CD4-positive, alpha-beta T cell treated with Interleukin-6 for 4 hours (primary cell): ENCODE data around the gene CRB3.
A peak's percentile ranks its signal among the peaks of the same experiment; 100 is the strongest.
"Not testable (repeated sequence)": the region's sequence is repeated elsewhere in the genome, so short reads cannot be mapped to it uniquely, and the experiment has no call there.

ENCODE experiments used
- DNase-seq: peaks from one replicate; pipeline ENCODE4 v3.0.0-alpha.2; 2020; ENCODE audit warnings: mixed read lengths

The CRB3 gene, protein sequence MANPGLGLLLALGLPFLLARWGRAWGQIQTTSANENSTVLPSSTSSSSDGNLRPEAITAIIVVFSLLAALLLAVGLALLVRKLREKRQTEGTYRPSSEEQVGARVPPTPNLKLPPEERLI

DNA sequence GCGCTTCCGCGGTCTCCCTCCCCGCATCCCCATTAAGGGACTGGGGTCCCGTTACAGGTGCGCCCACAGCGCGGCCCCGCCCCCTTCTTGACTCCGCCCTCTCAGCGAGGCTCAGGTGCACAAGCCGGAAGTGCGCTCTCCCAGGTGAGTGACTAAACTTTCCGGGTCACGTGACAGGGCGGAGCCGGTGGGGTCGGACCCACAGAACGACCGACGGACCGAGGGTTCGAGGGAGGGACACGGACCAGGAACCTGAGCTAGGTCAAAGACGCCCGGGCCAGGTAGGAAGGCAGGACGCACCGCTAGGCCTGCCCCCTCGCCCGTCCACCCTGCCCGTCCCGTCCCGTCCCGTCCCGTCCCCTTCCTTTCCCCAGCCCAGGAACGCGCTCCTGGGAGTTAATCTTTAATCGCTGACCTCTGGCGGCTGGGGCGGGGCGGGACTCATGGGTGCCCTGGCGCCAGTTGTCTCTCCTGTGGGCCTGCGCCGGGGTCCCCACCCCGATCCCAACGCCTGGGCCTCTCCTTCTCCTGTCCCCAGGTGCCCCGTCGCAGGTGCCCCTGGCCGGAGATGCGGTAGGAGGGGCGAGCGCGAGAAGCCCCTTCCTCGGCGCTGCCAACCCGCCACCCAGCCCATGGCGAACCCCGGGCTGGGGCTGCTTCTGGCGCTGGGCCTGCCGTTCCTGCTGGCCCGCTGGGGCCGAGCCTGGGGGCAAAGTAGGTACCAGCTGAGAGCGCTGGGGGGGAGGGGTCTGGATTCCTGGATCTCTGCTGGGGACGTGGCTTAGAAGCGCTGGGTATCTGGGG, at the start of gene CRB3:
Gene CRB3 (plus strand): TSS at position 202 of the 804 bp plus-strand sequence. CDS start 431 bp downstream, at position 633.
- DNase-seq, result peak; percentile 83

DNA sequence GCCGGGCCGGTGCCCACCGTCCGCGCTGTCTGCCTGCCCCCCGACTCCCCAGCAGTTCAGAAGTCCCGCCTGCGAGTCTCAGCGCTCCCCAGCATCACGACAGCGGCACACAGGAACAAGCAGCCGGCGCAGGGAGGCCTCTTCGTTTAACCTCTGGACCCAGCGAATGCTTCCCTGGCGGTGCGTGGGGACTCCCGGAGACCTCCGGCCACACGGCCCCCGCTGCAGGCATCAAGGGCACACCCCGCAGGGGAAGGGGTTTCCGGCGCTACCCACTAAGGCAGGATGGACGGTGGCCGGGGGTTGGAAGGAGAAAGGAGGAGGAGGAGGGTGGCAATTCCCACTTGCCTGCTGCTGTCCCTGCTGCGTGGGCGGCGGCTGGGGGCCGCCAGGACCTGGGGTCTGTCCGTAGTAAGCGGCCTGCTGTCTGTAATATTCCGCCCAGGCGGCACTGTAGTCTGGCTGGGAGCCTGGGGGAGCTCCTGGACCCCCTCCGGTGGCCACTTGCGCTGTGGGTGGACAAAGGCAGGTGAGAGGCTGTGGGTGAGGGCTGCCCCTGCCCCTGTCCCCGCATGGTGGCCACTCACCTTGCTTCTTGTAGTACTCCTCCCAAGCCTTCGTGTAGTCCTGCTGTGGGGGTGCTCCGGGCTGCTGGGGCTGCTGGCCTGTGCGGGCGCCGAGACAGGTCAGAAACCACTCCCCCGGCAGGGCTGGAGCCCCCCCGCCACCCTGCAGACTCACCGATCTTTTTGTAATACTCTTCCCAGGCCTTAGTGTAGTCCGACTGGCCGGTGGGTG, 49.1 kb upstream of the CRB3 start:
- no peak for DNase-seq

DNA sequence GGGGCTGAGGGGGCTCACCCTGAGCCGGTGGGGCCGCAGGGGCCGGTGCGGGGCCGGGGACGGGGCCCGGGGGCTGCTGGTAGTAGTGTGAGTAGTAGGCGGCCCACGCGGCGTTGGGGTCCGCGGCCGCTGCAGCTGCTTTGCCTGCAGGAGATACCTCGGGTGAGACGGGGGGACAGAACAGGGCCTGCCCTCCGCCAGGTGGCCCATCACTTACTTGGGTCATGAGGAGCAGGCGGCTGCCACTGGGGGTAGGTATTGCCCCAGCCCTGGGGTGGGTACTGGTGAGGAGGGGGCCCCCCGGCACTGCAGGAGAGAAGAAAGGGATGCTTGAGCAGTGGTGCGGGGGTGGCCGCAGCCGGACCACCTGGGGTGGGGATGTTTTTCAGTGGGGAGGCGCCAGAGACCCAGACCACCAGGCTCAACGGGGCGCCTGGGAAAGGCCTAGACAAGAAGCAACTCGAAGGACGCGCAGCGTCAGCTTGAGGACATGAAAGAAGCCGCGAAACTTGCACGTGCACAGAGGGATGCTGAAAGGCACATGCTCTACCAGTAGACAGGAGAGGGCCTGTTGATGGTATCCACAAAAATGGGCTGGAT, 48.4 kb upstream of the CRB3 start:
- DNase-seq, result no peak

DNA sequence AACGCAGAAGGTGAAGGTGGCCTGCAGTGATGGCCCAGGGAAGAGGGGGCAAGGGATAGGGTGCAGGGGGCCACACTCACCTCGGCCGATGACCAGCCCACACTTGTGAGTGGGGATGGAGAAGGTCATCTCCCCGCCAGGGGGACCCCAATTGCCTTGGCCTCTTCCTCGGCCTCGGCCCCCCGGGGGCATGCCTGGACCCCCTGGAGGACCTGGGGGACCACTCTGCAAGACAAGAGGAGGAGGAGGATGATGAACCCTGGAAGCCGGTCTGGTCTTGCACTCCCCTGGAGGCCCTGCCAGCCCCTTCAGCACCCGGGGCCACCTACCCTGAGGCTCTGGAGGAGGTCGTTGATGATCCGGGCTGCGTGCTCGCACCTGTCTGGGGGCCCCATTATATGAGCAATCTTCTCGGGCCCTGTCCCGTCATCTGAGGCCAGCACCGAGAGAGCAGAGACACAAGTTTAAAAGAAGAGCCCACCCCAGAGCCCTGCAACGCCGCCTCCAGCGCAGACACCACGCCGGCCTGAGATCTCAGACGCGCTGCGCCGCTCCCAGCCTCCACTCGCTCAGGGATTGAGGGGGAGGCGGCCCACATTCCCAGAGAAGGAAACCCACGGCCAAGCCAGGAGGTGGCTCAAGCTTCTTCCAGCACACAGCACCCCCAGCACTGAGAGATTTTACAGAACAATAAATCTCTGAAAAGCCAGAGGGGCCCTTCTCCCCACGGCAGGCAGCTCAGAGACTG, 47.2 kb upstream of the CRB3 start:
- DNase-seq, result no peak

DNA sequence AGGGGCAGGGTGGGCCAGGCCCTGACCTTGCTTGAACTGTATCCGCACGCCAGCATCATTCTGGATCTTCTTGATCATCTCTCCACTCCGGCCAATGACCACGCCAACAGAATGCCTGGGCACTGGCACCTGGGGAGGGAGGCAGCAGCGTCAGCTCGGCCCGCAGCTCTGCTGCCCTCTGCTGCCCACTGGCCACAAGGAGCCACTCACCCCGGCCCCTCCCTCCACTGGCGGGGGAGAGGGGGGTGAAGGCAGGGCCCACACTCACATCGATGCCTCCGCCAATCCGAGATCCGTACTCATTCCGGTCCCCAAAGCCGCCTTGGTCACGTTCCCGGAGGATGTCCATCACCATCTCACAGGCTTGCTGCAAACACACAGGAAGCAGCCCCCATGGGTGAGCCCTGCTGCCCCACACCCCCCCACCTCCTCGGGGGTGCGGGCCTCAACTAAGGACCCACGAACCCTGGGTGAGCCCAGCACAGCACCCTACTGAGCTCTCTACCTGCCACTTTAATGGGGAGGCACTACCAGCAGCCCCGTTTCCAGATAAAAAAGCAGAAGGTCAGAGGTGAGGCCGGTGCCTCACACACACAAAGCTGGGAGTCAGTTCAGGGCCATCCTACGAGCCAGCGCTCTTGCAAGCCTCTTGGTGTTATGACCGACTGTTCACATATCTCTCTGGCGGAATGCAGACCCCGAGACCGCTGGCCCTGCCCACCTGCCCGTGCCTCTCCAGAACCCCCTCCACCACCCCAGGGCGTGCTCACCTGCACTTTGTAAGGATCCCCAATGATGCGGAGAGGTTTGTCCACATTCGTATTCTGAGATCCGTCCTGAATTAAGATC, 46.1 kb upstream of the CRB3 start:
- DNase-seq, result no peak

DNA sequence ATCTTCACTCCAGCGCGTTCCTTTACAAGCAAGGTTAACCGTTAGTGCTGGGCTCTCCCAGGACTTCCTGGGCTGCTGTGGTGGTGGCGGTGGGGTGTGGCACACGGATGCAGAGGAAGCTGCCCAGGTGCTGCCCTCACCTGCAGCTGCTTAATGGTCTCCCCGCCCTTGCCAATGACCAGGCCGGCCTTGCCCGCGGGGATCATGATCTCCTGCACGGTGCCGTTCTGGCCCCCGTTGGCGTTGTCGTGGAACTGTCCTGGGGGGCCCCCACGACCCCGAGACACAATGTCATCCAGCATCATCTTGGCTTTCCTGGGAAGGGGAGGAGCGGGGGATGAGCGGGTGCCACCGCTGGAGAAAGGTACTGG, 45.5 kb upstream of the CRB3 start:
- DNase-seq, result no peak

DNA sequence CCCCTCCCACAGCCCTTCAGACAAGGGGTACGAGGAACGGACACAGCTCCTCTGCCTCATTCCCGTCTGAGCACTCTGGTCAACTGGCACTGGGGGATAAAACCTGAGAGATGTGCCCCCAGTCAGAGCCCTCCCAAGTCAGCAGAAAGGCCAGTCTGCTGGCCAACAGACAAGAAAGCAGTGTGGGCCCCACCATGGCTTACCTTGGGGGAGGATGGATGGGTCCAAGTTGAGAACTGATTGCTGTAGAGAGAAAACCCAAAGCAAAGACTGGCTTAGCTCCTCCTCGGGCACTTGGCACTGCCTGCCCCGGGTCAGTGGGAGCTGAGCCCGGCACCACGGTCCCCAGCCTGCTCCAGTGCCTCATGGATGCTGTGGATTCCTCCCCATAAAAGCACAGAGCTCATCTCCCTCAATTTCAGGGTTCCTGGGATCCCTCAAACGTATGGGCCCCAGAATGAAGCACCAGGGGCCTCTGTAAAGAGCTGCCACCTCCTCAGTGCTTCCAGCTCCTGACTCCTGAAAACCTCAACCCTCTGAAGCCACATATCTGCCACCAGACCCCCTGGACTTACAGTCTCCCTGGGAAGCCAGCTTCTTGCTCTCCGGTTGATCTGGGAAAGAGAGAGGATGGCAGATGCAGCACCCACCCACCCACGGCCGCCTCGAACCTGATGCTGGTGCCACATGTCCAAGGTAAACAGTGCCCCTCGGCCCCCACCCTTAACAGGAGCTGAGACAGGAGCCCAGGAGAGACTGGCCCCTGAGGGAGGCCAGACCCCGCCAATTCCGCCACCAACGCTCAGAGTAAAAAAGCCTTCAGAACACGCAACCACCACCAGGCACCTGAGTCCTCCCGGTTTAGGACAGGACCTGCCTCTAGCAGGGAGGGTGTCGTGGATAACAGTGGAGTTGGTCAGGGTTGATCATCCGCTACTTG, 42.7 kb upstream of the CRB3 start:
- DNase-seq, result no peak

DNA sequence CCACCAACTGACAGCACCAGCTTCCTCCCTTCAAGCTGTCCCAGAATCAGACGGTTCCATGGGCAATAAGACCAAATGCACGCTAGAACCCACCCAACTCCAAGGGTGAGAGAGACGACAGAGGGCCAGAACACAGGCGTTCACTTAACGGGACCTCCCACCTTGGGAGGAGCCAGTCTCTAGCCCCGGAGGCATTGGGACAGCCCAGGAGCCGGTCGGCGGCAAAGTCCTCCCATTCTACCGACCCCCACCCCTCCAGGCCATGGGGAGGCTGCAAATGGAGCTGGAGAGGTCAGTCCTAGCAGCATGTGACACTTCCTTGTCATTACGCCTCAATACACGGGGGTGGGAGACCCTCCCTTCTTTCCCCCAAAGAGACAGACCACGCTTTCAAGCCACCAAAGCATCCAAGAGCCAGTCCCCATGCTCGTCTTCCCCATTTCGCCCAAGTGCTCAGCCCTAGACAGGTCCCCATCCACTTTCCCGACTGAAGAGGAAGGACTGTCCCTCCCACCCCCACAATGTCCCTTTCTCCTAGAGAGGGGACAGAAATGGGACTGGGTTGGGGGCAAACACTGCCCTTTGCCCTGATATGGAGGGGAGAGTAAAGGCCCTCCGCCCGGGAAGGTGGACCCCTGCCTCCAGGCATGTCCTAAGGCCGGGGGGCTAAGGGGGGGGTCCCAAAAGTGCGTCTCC, 40.4 kb upstream of the CRB3 start:
- peak; percentile 25 for DNase-seq

DNA sequence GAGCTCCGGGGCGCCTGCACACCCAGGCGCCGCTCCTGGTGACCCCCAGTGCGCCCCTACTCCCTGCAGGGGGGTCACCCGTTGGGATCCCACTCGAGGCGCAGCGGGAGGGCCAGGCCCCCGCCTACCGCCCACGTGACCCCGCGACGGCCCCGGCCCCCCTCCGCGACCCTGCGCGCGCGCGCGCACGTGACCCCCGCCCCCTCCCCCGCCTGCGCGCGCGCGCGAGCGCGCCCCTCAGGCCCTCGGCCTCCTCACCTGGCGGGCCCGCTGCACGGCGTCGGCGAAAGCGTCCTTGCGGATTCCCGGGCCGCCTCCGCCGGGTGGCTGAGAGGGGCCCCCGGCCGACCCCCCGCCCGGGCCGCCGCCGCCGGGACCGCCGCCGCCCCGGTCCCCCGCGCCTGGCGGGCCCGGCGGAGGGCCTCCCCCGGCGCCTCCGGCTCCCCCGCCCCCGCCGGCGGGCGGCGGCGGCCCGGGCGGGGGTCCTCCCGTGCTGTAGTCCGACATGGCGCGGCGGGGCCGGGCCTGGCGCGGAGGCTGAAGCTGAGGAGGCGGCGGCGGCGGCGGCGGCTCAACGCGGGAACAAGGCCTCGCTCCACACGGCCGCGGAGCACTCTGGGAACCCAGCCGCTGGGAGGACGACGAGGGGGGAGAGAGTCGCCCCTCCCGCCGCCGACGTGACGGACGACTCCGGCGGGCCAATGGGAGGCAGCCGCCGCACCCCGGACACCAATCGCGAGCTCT, 39.7 kb upstream of the CRB3 start, which contains the start of gene KHSRP:
Gene KHSRP (minus strand): TSS at position 617 of the 744 bp plus-strand sequence. CDS start 110 bp downstream, at position 507.
- peak; percentile 28 for DNase-seq

DNA sequence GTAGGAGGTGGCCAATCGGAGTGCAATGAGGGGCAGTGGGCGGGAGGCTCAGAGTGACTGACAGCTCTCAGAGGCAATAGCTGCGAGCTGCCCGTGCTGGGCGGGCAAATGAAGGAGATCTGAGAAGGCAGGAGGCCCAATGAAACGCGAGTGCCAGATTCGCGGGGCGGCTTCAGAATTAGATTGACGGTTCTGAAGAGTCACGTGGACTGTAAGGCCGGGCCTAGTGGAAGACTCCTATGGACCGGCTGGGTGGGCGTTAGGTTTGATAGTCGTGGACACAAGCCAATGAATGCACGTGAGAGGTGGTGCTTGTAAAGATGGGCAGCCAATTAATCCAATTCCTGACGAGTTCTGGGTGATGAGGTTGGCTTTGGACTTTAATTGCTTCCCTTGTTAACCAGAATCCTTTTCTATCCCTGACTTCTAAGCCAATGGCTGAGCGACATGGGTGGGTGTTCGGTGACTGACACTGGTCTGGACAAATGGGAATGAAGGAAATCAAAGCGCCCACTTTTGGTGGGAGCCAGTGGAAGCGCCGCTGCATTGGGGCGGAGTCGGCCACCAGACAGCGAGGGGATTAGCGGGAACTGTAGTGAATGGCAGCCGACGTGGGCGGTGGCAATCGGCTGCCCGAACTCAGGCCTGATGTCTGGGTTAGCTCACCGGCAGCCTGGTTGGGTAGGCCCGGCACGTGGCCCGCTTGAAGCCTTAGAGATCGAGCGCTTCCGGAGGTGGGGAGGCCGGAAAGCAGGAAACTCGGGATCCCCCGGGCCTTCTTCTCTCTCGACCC, 38.9 kb upstream of the CRB3 start:
- DNase-seq, result peak; percentile 99

DNA sequence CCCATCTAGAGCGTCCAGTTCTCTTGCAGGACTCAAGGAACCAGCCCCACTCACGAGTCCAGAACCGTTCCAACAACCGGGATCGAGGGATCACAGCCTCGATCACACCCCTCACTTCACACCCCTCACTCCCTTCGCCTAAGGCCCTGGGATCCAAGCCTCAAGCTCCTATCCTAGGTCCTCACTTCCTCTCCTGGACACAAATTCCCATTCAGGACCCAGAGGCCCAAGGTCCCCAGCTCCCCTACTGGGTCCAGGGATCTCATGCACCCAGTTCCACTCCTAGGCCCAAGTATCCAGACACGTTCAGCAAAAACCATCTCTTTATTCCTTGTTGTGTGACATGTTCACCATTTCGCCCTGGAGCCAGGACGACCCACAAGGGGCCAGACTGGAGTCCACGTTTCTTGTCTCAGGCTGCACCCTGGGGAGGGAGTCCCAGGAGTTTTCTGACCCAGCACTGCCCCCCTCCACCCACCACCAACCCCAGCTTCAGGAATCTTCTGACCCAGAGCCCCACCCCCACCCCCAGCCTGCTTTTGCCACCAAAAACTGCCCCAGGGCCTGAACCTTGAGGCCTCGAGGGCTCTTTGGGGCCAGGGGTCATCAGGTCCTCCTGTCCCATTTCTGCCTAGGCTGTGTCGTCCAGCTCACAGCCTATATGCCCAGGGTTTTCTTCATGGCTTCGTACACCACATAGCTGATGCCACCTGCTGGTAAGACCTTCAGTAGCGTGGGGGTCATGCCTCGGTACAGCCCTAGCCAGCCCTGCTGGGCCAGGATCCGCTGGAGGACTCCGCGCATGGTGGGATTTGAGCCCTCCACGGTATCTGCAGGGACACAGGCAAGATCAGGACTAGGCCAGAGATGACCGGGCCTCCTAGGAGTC, 38.1 kb upstream of the CRB3 start:
- no peak for DNase-seq

DNA sequence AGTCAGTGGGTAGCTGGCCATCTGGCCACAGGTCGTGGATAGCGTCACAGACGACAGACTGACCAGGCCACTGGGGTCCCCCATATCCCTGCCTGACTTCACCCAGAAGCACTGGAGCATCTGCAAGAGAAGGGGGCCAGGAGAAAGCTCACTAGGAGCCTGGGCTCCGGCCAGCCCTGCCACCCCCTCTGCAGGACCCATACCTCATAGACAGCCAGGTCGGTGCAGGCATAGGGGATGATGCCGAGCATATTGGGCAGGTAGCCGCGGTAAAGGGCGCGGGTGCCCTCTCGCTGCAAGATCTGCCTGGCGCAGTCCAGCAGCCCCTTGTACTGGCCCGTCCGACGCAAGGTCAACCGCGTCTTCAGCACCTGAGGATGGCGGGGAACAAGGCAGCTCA, 36.9 kb upstream of the CRB3 start:
- DNase-seq, result no peak

DNA sequence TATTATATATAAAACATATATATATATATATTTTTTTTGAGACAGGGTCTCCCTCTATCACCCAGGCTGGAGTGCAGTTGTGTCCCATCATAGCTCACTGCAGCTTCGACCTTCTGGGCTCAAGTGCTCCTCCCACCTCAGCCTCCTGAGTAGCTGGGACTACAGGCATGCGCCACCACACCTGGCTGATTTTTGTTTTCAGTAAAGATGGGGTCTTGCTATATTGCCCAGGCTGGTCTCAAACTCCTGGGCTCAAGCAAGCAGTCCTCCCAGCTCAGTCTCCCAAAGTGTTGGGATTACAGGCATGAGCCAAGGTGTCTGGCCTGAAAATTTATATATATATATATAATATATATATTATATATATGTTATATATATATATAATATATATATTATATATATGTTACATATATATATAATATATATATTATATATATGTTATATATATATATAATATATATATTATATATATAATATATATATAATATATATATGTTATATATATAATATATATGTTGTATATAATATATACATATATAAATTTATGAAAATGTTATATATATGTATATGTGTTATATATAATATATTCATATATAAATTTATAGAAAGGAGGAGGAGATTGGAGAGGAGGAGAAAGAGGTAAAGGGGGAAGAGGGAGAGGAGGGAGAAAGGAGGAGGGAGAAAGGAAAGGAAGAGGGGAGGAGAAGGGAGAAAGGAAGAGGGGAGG, 35.2 kb upstream of the CRB3 start:
- not testable (repeated sequence) for DNase-seq

DNA sequence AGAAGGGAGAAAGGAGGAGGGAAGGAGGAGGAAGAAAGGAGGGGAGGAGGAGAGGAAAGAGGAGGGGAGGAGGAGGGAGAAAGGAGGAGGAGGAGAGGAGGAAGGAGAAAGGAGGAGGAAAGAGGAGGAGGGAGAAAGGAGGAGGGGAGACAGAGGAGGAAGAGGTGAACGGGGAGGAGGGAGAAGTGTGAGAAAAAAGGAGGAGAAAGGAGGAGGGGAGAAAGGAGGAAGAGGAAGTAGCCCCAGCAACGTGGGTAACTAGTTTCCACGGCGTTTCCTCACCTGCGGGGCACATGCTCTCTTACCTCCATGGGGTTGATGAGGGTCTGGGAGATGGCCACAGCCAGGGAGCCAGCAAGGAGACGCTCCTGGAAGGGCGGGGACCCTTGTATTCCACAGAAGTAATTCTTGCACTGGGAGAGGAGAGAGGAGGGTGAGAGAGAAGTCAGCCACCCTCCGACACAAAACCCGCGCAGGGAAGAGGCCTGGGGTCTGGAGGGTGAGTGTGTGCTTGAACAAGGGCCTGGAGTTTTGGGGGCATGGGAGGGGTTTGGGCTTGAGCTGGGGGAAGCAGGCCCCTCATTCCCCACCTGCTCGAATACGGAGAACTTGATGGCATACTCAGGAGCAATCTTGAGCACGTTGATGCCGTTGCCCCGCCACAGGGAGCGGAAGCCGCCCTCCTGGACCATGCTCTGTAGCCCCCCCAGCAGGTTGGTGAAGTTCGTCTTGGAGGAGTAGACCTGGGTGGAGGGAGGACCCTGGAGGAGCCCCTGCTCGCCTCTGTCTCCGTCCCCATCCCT, 34.5 kb upstream of the CRB3 start:
- no peak for DNase-seq

DNA sequence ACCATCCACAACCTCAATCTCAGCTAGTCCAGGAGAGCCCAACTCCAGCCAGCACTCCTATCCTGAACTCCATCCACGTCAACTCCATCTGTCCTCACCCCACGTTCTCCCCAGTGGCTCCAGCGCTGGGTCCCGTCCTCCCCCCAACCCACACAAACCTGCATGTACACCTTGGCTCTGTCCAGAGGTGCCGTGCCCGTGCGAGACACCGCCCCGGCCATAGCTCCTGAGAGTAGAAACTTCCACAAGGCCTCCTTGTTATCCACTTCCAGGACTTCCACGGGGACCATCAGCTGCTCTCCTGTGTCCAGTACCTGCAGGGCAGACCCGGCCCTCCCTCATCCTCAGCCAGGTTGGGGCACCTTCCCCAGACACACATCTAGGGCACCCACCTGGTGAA, 32.2 kb upstream of the CRB3 start:
- no peak for DNase-seq

DNA sequence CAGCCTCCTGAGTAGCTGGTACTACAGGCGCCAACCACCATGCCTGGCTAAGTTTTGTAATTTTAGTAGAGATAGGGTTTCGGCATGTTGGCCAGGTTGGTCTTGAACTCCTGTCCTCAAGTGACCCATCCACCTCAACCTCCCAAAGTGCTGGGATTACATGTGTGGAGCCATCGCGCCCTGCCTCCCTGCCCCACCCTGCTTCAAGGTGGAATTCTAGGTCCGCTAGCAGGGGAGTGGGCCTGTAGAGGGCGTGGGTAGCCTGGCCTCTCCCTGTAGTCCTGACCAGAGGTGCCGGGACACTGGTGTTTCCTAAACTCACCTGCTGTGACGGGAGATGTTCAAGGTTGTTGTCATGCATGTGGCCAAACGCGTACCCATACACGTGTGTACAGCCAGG, 30.9 kb upstream of the CRB3 start:
- DNase-seq, result no peak
